Neural cell (in vitro differentiated cells): ENCODE measurements around the gene BAG5. TPM values are rescaled to one million over a fixed set of nuclear protein-coding genes. Genes with fewer than 3 reads are reported as not detected.

ENCODE experiments used
- H2AFZ ChIP-seq: fragments of 200-600, 300-800 bp; sonication (generic), shearing (Covaris generic); 2 replicates; pipeline ENCODE4 v1.6.0; 2014; ENCODE audit warnings: low read depth, mild to moderate bottlenecking, antibody characterized with exemption, low read length, moderate library complexity
- H3F3A ChIP-seq: fragments of 200-600 bp; shearing (Covaris generic); 2 replicates; pipeline ENCODE4 v1.6.1; 2016; ENCODE audit warnings: mild to moderate bottlenecking, moderate library complexity, mixed read lengths, antibody characterized with exemption, low read length; ENCODE audit not compliant: insufficient read depth, poor library complexity, severe bottlenecking
- H3K27ac ChIP-seq: fragments of 200-600, 300-800 bp; sonication (generic), shearing (Covaris generic); 2 replicates; pipeline ENCODE4 v1.5.1; 2014; ENCODE audit warnings: mild to moderate bottlenecking, low read length, moderate library complexity
- H3K27me3 ChIP-seq: fragments of 300-800, 200-600 bp; sonication (generic), shearing (Covaris generic); 2 replicates; pipeline ENCODE4 v1.6.0; 2014; ENCODE audit warnings: mild to moderate bottlenecking, low read depth, low read length, moderate library complexity; ENCODE audit not compliant: insufficient read depth
- H3K36me3 ChIP-seq: fragments of 300-800, 200-600 bp; sonication (generic), shearing (Covaris generic); 2 replicates; pipeline ENCODE4 v1.5.1; 2014; ENCODE audit warnings: mild to moderate bottlenecking, antibody characterized with exemption, low read length, moderate library complexity; ENCODE audit not compliant: insufficient read depth
- H3K4me2 ChIP-seq: fragments of 300-800, 200-600 bp; sonication (generic), shearing (Covaris generic); 2 replicates; pipeline ENCODE4 v1.6.0; 2014; ENCODE audit warnings: mild to moderate bottlenecking, low read length
- H3K4me3 ChIP-seq: fragments of 300-800, 200-600 bp; sonication (generic), shearing (Covaris generic); 2 replicates; pipeline ENCODE4 v1.5.1; 2014; ENCODE audit warnings: mild to moderate bottlenecking, low read length, moderate library complexity
- H3K79me2 ChIP-seq: fragments of 200-600 bp; shearing (Covaris generic); replicated peaks from 2 replicates; pipeline ENCODE4 v1.6.0; 2014; ENCODE audit warnings: mild to moderate bottlenecking, low read length, moderate library complexity; ENCODE audit not compliant: insufficient read depth
- H3K9ac ChIP-seq: fragments of 300-800, 200-600 bp; sonication (generic), shearing (Covaris generic); 2 replicates; pipeline ENCODE4 v1.6.1; 2016; ENCODE audit warnings: mild to moderate bottlenecking, low read length, mixed read lengths
- H3K9me2 ChIP-seq: fragments of 200-600 bp; shearing (Covaris generic); 2 replicates; pipeline ENCODE4 v1.6.1; 2016; ENCODE audit warnings: mild to moderate bottlenecking, low read length, mixed read lengths; ENCODE audit not compliant: insufficient read depth
- H3K9me3 ChIP-seq: fragments of 200-600, 300-800 bp; sonication (generic), shearing (Covaris generic); 2 replicates; pipeline ENCODE4 v1.6.1; 2016; ENCODE audit warnings: mild to moderate bottlenecking, mixed run types, low read length, moderate library complexity, mixed read lengths
- H4K20me1 ChIP-seq: fragments of 200-600 bp; shearing (Covaris generic); 2 replicates; pipeline ENCODE4 v1.6.1; 2016; ENCODE audit warnings: mild to moderate bottlenecking, mixed run types; ENCODE audit not compliant: insufficient read depth
- CTCF ChIP-seq: fragments of 450-650 bp; IDR thresholded peaks from 2 replicates; pipeline ENCODE4 v1.5.1; 2014; ENCODE audit warnings: antibody characterized with exemption, mild to moderate bottlenecking, moderate library complexity; ENCODE audit not compliant: poor library complexity, severe bottlenecking
- EP300 ChIP-seq: fragments of 450-650 bp; conservative IDR thresholded peaks from 2 replicates; pipeline ENCODE4 v1.6.1; 2014; ENCODE audit warnings: antibody characterized with exemption, mild to moderate bottlenecking, moderate library complexity; ENCODE audit not compliant: poor library complexity, severe bottlenecking
- EZH2 ChIP-seq: fragments of 200-600, 300-800 bp; shearing (Covaris generic), sonication (generic); IDR thresholded peaks from 2 replicates; pipeline ENCODE4 v1.6.1; 2014; ENCODE audit warnings: antibody characterized with exemption, low read length, borderline replicate concordance, mild to moderate bottlenecking; ENCODE audit not compliant: insufficient read depth, poor library complexity, severe bottlenecking
- MXI1 ChIP-seq: fragments of 450-650 bp; conservative IDR thresholded peaks from 2 replicates; pipeline ENCODE4 v1.6.1; 2014; ENCODE audit warnings: antibody characterized with exemption, mild to moderate bottlenecking; ENCODE audit not compliant: poor library complexity, severe bottlenecking
- POLR2AphosphoS5 ChIP-seq: IDR thresholded peaks from 2 replicates; pipeline ENCODE4 v1.6.1; 2012
- RAD21 ChIP-seq: fragments of 450-650 bp; conservative IDR thresholded peaks from 2 replicates; pipeline ENCODE4 v1.6.1; 2014; ENCODE audit warnings: antibody characterized with exemption, mild to moderate bottlenecking, moderate library complexity
- REST ChIP-seq: IDR thresholded peaks from 2 replicates; pipeline ENCODE4 v1.6.1; 2012; ENCODE audit warnings: borderline replicate concordance
- SMC3 ChIP-seq: fragments of 450-650 bp; conservative IDR thresholded peaks from 2 replicates; pipeline ENCODE4 v1.6.1; 2014; ENCODE audit warnings: antibody characterized with exemption, mild to moderate bottlenecking, moderate library complexity; ENCODE audit not compliant: poor library complexity
- TAF1 ChIP-seq: IDR thresholded peaks from 2 replicates; pipeline ENCODE4 v1.6.1; 2012; ENCODE audit warnings: low read depth
- polyA plus RNA-seq: library from polyadenylated mRNA; depleted of rRNA; stranded (reverse); fragments of >200 nt; gene quantifications from 2 replicates; pipeline ENCODE4 v1.2.3, GENCODE V29; 2014

BAG5 gene
- polyA plus RNA-seq, 1 donor from 2014 or later = 25.5 TPM

GRCh38 chr14:103563844-103564505, 1.5 kb upstream of the BAG5 start:
- H3F3A ChIP-seq = no peaks in the 10 kb centered on the region
- no peak overlapping the region for H2AFZ ChIP-seq
- H3K27ac ChIP-seq = peak overlapping the region; percentile 92
- peak overlapping the region; percentile 98 for H3K4me2 ChIP-seq
- peaks cover 75% of the 10 kb centered on the region for H3K79me2 ChIP-seq
- no peaks in the 10 kb centered on the region for H3K9me2 ChIP-seq
- peak overlapping the region; percentile 100 for H3K4me3 ChIP-seq
- TF ChIP-seq REST = no peak
- H3K27me3 ChIP-seq = no peaks in the 10 kb centered on the region
- no peaks in the 10 kb centered on the region for H3K9me3 ChIP-seq
- peaks cover 6% of the 10 kb centered on the region for H3K36me3 ChIP-seq
- peak overlapping the region; percentile 94 for H3K9ac ChIP-seq
- H4K20me1 ChIP-seq = no peaks in the 10 kb centered on the region

GRCh38 chr14:103563226-103563620, 766 bp upstream of the BAG5 start:
- peak overlapping the region; percentile 100 for H3K4me3 ChIP-seq
- no peaks in the 10 kb centered on the region for H4K20me1 ChIP-seq
- H3K36me3 ChIP-seq = peaks cover 6% of the 10 kb centered on the region
- H3F3A ChIP-seq = no peaks in the 10 kb centered on the region
- H3K9me2 ChIP-seq = no peaks in the 10 kb centered on the region
- peak overlapping the region; percentile 98 for H3K4me2 ChIP-seq
- peak overlapping the region; percentile 51 for H2AFZ ChIP-seq
- H3K27me3 ChIP-seq = no peaks in the 10 kb centered on the region
- H3K79me2 ChIP-seq = peaks cover 82% of the 10 kb centered on the region
- H3K27ac ChIP-seq = peak overlapping the region; percentile 92
- no peaks in the 10 kb centered on the region for H3K9me3 ChIP-seq
- peak overlapping the region; percentile 94 for H3K9ac ChIP-seq
- TF ChIP-seq CTCF = no peak
- TF ChIP-seq REST = peak; percentile 1

- Histone ChIP-seq H4K20me1 (no peaks in the 10 kb centered on the region), H3K27me3 (no peaks in the 10 kb centered on the region), H3K9me3 (no peaks in the 10 kb centered on the region), H2AFZ (peak overlapping the region; percentile 60), H3K9me2 (no peaks in the 10 kb centered on the region), H3K4me3 (peak overlapping the region; percentile 100), H3F3A (no peaks in the 10 kb centered on the region), H3K4me2 (peak overlapping the region; percentile 86), H3K36me3 (peaks cover 6% of the 10 kb centered on the region), H3K9ac (peak overlapping the region; percentile 94), H3K27ac (peak overlapping the region; percentile 92), H3K79me2 (peaks cover 85% of the 10 kb centered on the region)
- no peak for TF ChIP-seq EZH2
- peak; percentile 42 for TF ChIP-seq TAF1
- no peak for TF ChIP-seq POLR2AphosphoS5
- TF ChIP-seq EP300 = no peak
- no peak for TF ChIP-seq SMC3
- no peak for TF ChIP-seq RAD21
- peak; percentile 39 for TF ChIP-seq REST
- TF ChIP-seq MXI1 = no peak
These were observed 353 bp downstream of the BAG5 start for GRCh38 chr14:103562179-103562428.
